RPMI8226 (cell line): Measurements from ENCODE around the gene SPACA9.

Source experiments
- DNase-seq: peaks from one replicate; pipeline ENCODE4 v3.0.0-alpha.2; 2015

Gene SPACA9

DNA sequence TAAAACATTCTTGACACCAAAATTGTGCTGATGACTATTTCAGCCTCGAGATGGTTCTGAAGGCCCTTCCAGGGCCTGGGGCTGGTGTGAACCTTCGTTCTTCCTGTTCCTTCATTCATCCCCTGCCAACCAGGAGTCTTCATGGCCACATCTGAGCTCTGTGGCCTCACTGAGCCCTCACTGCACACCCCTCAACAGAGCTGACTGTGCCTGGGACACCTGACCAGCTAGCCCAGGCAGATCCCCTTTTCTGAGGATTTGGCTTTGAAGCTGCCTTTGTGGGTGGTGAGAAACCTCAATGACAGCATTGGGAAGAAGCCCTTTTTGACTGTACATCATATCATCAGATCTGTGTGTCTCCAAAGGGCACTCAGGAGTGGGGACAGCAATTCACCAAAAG is 14.4 kb upstream of the SPACA9 start:
- DNase-seq = no peak

GRCh38 chr9:132864691-132865090 is 14.0 kb upstream of the SPACA9 start:
- no peak for DNase-seq

DNA sequence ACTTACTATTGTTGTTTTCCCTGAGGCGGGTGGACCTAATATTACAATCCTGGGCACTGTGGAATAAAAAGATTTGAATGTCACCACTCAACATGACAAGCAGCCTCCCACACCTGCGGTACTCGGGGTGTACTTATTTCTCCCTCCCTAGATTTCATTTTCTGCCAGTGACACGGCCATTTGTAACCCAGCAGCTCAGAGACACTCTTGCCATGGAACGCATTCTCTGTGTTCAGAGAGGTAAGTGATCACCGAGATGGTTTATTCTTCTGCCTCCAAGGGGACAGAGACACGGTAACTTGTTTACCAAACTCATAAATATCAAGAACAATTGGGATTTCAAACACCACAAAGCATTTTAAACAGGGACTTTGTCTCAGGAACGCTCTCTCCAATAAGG is 11.8 kb upstream of the SPACA9 start:
- DNase-seq = no peak

GRCh38 chr9:132869266-132869665 is 9.4 kb upstream of the SPACA9 start:
- DNase-seq = no peak

GRCh38 chr9:132873403-132873802 is 5.3 kb upstream of the SPACA9 start:
- no peak for DNase-seq

DNA sequence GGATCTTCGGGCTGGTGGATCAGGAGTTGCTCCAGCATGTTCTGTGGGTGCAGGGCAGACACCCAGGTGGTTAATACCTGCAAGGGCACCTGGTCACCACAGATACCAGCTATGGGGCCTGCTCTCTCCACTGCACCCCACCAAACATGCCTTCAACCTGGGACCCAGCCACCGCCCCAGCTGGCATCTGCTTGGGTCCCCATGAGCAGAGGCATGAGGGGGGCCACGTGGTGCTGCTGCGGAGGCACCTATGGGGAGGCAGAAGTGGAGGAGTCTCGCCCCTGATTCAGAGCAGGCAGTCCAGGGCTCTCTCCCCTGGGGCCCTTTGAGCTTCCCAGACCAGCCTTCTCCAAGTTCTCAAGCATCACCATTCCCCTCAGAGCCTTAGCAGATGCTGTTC is 3.5 kb upstream of the SPACA9 start:
- DNase-seq = no peak

GRCh38 chr9:132876849-132877248 is 1.8 kb upstream of the SPACA9 start:
- no peak for DNase-seq

DNA sequence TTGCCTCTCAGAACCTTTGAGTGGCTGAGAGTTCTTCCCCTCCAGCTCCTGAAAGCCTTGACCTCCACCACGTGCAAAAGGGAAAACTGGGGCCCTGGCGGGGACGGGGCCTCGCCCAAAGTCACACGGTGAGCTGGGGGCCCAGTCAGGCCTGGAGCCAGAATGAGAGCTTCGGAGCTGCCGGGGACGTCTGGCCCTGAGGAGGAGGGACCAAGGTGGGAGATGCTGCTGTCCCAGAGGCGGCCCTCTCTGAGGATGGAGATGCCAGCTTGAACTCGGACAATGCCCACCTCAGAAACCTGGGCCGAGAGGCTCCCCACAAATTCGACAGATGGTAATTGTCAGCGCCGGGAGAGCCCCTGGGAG is 1.3 kb upstream of the SPACA9 start:
- no peak for DNase-seq

DNA sequence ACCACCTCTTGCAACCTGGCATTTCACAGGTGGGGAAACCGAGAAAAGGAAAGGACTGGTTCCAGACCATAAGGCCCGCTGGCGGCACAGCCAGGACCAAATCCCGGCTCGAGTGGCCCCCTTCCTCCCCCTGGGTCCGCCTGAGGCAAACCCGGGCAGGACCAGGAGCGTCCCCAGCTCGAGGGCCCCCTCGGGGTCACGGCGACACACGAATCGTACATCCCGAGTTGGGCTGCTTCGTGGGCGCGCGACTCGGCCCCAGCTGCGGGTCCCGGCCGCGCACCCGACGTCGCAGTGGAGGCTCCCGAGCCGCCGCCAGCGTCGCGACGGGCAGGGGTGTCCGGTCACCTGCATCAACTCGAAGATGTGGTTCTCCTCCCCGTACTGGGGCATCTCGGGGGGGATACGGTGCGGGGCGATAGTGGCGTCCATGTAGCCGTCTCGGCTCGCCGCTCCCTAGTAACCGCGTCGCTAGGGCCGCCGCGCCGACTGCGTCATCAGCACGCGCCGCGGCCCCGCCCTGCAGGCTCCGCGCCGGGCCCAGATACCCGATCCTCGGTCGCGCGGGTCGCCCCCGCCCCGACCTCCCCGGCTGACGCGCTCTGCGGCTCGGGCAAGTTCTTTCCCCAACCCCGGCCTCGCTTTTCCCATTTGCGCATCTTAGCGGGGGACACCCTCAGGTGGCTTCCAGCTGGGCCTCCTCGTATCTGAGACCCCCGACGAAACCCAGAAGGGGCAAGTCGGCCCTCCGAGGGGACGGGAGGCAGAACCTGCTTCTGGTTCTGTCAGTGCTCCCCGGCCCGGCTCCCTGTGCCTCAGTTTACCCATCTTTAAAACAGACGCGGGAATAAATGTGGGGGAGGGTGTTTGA is 639 bp upstream of the SPACA9 start, which contains the start of gene AK8:
Gene AK8 (minus strand): TSS at position 461 of the 871 bp plus-strand sequence. CDS start 29 bp downstream, at position 432.
- DNase-seq = peak; percentile 87

- no peak for DNase-seq
Observed at GRCh38 chr9:132879457-132880323, 992 bp downstream of the SPACA9 start.

DNA sequence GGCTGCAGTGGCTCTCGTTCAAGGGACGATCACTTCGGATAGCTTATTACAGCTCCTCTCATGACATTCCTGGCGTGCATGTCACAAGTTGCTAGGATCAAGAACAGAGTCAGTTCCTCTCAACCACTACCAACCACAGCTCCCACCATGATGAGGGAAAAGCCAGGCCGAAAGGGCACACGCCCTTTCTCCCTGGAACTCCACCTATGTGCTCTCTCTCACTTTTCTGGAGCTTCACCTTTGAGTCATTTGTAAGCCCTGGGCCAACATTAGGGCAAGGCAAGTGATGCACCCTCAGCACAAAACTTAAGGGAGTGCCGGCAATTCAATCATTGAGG is 1.6 kb downstream of the SPACA9 start:
- no peak for DNase-seq

GRCh38 chr9:132881826-132882225 is 3.1 kb downstream of the SPACA9 start:
- DNase-seq = peak; percentile 36

DNA sequence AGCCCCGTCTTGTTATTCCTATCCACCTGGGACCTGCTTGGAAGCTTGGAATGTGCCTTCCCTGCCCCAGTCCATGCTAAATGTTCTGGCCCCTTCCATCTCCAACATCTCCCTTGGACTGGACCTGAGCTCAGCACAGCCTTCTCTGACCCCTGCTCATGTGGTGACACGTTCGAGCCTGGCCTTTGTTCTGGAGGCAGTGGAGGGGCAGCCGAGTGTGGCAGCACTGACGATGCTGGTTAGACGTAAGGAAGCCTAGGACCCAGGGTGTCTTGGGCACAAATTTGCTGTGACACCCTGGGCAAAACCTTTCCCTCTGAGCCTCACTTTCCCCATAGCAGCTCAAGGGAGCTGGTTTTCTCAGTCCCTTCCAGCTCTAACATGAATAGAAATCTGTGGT is 3.9 kb downstream of the SPACA9 start:
- no peak for DNase-seq

- no peak for DNase-seq
Observed at GRCh38 chr9:132883349-132884294, 4.9 kb downstream of the SPACA9 start.

- no peak for DNase-seq
Observed at GRCh38 chr9:132885720-132886333, 7.1 kb downstream of the SPACA9 start.

DNA sequence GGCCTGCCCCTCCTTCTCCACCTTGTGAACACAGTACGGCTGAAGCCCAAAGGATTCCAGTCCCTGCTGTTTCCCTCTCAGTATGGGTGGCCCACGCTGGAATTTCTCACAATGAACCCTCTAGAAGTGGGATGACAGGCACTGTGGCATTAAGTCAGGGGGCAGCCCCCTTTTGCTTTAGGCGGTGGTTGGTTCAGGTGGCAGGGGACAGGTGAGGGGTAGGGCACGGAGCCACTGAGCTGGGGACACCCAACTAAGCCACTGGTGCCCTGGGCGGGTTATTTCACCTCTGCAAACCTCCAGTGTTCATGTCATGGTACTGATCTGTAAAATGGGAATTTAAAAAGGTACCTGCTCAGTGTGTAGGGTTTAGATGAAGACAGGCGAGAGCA is 7.6 kb downstream of the SPACA9 start:
- no peak for DNase-seq

- peak; percentile 33 for DNase-seq
Observed at GRCh38 chr9:132887181-132888120, 8.8 kb downstream of the SPACA9 start.

DNA sequence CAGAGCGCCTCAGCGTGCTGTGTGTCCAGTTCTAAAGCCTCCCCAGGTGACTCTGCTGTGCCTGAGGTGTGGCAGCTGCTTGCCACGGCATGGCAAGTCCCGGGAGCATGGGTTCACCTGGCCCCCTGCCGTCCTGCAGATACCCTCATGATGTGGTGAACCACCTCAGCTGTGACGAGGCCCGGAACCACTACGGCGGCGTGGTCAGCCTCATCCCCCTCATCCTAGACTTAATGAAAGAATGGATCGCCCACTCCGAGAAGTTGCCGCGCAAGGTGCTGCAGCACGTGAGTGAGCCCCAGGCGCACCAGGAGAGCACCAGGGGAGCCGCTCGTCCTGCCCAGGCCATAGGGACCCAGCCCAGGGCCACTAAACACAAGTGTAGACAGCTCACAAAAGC is 9.5 kb downstream of the SPACA9 start:
- no peak for DNase-seq

DNA sequence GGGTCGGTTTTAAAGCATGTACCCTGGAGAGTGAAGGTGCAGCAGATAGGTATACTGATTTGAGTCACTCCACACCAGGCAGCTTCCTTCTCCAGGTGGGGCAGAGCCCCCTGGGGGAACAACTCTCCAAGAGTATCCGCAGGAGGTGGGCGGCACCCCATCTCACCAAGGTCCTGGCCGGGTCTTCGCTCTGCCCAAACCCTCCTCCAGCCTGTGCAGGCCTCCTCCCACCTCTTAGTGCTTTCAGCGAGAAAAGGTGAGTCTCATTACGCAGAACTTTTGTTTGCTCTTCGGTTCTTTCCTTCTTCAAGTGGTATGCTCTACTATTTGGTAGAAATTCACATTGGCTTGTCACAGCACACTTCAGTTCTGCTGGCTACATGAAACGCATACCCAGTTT is 13.7 kb downstream of the SPACA9 start:
- no peak for DNase-seq

DNA sequence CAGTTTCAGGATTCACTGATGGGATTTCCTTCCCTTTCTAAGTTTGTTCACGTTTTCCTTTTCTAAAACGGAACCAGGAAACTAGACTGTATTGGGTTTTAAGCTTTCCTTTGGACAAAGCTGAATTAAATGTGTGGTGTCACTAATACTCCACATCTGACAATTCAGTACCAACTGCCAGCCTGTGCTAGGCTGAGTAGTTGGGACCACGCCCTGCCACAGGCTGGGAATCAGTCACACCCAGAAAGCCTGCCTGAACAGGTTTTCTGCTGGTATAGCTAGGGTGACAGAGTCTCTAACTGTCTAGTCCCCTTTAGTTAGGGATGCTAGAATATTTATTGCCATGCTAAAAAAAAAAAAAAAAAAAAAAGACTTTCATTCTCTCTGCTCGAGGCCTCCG is 15.6 kb downstream of the SPACA9 start:
- no peak for DNase-seq
